Dendritic cell treated with granulocyte-macrophage colony-stimulating factor and Interleukin-4, amounts not matched to agents 40 ng/mL and 50 ng/mL, for 4 days (primary cell): ENCODE results near the gene ZDHHC8.

Experiments used
- H3K27ac Mint-ChIP-seq: one replicate; pipeline ENCODE4 v1.8.0; 2022; ENCODE audit warnings: mild to moderate bottlenecking, mixed read lengths
- H3K27me3 Mint-ChIP-seq: one replicate; pipeline ENCODE4 v1.8.0; 2022; ENCODE audit warnings: mild to moderate bottlenecking, mixed read lengths
- H3K36me3 Mint-ChIP-seq: one replicate; pipeline ENCODE4 v1.8.0; 2022; ENCODE audit warnings: low read depth, mixed read lengths
- H3K4me1 Mint-ChIP-seq: one replicate; pipeline ENCODE4 v1.8.0; 2022; ENCODE audit warnings: low read depth, mixed read lengths
- H3K4me3 Mint-ChIP-seq: one replicate; pipeline ENCODE4 v1.8.0; 2022; ENCODE audit warnings: mild to moderate bottlenecking, moderate library complexity, mixed read lengths
- H3K9me3 Mint-ChIP-seq: one replicate; pipeline ENCODE4 v1.8.0; 2022; ENCODE audit warnings: mixed read lengths
- intact Hi-C: fragments of 100-400 bp; cut with micrococcal nuclease; formaldehyde crosslinking; loops from one replicate; pipeline ENCODE4 v1.15.0; 2022

ZDHHC8 gene

GRCh38 chr22:20181884-20182236, 50.3 kb downstream of the ZDHHC8 start:
- H3K36me3 Mint-ChIP-seq = no peaks in the 10 kb centered on the region
- no peaks in the 10 kb centered on the region for H3K4me1 Mint-ChIP-seq
- H3K4me3 Mint-ChIP-seq = no peak overlapping the region
- peaks cover 5% of the 10 kb centered on the region for H3K27me3 Mint-ChIP-seq
- H3K27ac Mint-ChIP-seq = no peak overlapping the region
- H3K9me3 Mint-ChIP-seq = no peaks in the 10 kb centered on the region
- intact Hi-C loops = no loop called here

DNA sequence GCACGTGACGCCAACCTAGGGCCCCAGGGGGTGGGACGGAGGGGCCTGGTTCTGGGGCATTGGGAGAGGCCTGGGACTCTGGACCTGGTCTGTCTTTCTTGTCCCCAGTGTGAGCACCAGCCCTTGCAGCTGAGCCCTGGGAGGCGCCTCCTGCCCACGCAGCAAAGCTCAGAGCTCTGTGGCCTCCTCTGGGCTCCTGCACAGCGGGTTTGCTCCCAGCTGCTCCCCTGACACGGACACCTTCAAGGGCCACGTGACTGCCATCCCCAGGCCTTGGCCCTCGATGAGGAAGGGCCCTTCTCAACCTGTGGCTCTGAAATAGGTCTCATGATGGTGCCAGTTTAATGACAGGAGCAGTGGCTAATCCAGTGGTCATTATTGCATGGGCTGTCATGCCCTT, 50.8 kb downstream of the ZDHHC8 start:
- H3K9me3 Mint-ChIP-seq = no peaks in the 10 kb centered on the region
- H3K36me3 Mint-ChIP-seq = no peaks in the 10 kb centered on the region
- H3K27ac Mint-ChIP-seq = no peak overlapping the region
- H3K27me3 Mint-ChIP-seq = peaks cover 5% of the 10 kb centered on the region
- H3K4me1 Mint-ChIP-seq = no peaks in the 10 kb centered on the region
- H3K4me3 Mint-ChIP-seq = no peak overlapping the region
- intact Hi-C loops = no loop called here

DNA sequence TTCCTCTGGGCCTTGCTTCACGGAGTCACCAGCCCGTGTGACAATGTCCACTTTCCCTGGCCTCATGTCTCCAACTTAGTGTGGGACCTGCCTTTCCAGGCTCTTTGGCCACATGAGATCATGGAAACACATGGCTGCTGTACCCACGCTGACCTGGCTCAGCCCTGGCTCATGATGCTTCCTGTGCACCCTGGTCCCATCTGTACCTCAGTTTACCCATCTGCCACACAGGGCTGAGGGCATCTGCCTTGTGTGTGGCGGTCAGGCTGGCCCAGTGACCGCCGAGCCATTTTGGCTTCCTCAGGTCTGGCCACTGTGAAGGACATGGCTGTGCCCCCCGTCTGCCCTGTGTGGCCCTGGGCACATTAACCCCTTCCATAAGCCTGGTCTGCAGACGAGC, 51.5 kb downstream of the ZDHHC8 start:
- peaks cover 5% of the 10 kb centered on the region for H3K27me3 Mint-ChIP-seq
- H3K4me3 Mint-ChIP-seq = no peak overlapping the region
- H3K4me1 Mint-ChIP-seq = no peaks in the 10 kb centered on the region
- intact Hi-C loops = no loop called here
- H3K9me3 Mint-ChIP-seq = no peaks in the 10 kb centered on the region
- no peak overlapping the region for H3K27ac Mint-ChIP-seq
- no peaks in the 10 kb centered on the region for H3K36me3 Mint-ChIP-seq

DNA sequence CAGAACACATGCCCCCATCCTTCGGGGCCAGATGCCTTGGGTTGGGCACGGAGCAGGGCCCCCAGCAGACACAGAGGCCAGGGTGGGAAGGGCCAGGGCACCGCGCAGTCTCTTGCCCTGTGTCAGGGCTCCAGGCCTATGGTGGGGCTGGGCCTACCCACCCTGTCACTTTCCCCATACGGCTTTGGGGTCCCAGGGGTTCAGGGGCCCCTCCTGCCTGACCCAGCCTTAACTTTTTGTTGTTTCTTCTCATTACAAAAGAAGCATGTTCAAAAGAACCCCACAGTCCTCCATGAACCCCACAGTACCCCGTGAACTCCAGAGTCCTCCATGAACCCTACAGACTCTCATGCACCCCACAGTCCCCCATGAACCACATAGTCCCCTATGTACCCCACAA, 52.2 kb downstream of the ZDHHC8 start:
- Mint-ChIP-seq H3K27ac (no peak overlapping the region), H3K4me1 (no peaks in the 10 kb centered on the region), H3K36me3 (no peaks in the 10 kb centered on the region), H3K9me3 (no peaks in the 10 kb centered on the region), H3K4me3 (no peak overlapping the region), H3K27me3 (peaks cover 5% of the 10 kb centered on the region)
- intact Hi-C loops = no loop called here

DNA sequence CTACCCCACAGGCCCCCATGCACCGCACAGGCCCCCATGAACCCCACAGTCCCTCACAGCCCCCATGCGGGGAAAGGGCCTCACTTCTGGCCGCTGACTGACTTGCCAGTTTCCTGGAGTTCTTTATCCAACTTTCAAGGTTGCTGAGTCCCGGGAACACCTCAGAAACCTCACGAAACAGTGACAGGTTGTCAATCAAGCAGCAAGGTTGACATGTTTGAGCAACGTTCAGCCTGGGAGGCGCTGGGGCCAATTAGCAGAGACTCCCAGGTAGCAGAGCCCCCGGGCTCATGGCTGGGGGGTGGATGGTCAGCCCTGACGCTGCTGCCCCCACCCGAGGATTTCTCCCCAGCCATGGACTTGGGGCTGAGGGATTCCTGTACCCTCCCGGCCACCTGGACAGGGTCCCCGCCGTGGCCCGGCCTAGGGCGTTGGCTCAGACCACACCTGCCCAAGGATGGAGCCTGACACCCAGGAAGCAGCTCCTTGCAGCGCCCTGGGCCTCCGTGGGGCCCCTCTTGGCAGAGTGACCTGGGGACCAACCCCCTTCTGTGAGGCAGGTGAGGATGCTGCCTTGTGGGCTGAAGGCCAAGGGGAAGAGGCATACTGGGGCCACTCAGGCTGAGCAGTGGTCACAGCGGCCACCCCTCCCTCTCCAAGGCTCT, 53.0 kb downstream of the ZDHHC8 start:
- Mint-ChIP-seq H3K4me3 (no peak overlapping the region), H3K9me3 (no peaks in the 10 kb centered on the region), H3K36me3 (no peaks in the 10 kb centered on the region), H3K4me1 (no peaks in the 10 kb centered on the region), H3K27ac (no peak overlapping the region), H3K27me3 (peaks cover 5% of the 10 kb centered on the region)
- intact Hi-C loops = no loop called here

DNA sequence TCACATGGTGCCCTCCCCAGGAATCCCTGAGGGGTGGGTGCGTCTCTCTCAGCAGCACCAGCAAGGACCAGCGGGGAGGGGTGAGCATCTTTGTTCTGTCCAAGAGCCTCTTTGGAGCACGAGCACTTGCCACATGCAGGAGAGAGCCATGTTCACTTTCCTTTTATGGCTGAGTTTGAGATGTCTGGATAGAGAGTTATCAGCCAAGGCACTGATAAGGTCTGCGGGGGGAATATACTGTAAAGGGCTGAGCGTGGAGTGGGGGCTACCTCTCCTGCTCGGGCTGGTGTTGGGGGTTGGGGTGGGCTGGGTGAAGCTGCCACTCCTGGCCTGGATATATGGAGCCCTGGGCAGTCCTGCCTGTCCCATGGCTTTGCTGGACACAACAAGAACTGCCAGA, 54.1 kb downstream of the ZDHHC8 start:
- peaks cover 5% of the 10 kb centered on the region for H3K27me3 Mint-ChIP-seq
- intact Hi-C loops = no loop called here
- no peak overlapping the region for H3K4me3 Mint-ChIP-seq
- H3K36me3 Mint-ChIP-seq = no peaks in the 10 kb centered on the region
- no peak overlapping the region for H3K27ac Mint-ChIP-seq
- no peaks in the 10 kb centered on the region for H3K4me1 Mint-ChIP-seq
- H3K9me3 Mint-ChIP-seq = no peaks in the 10 kb centered on the region

- intact Hi-C loops = no loop called here
- no peaks in the 10 kb centered on the region for H3K36me3 Mint-ChIP-seq
- H3K27me3 Mint-ChIP-seq = peaks cover 5% of the 10 kb centered on the region
- no peaks in the 10 kb centered on the region for H3K4me1 Mint-ChIP-seq
- no peak overlapping the region for H3K27ac Mint-ChIP-seq
- no peak overlapping the region for H3K4me3 Mint-ChIP-seq
- H3K9me3 Mint-ChIP-seq = no peaks in the 10 kb centered on the region
These were observed 54.7 kb downstream of the ZDHHC8 start for GRCh38 chr22:20186183-20186870.

GRCh38 chr22:20186871-20187546, 55.4 kb downstream of the ZDHHC8 start:
- intact Hi-C loops = no loop called here
- no peak overlapping the region for H3K27ac Mint-ChIP-seq
- H3K27me3 Mint-ChIP-seq = peaks cover 5% of the 10 kb centered on the region
- no peak overlapping the region for H3K4me3 Mint-ChIP-seq
- H3K4me1 Mint-ChIP-seq = no peaks in the 10 kb centered on the region
- H3K36me3 Mint-ChIP-seq = no peaks in the 10 kb centered on the region
- H3K9me3 Mint-ChIP-seq = no peaks in the 10 kb centered on the region

DNA sequence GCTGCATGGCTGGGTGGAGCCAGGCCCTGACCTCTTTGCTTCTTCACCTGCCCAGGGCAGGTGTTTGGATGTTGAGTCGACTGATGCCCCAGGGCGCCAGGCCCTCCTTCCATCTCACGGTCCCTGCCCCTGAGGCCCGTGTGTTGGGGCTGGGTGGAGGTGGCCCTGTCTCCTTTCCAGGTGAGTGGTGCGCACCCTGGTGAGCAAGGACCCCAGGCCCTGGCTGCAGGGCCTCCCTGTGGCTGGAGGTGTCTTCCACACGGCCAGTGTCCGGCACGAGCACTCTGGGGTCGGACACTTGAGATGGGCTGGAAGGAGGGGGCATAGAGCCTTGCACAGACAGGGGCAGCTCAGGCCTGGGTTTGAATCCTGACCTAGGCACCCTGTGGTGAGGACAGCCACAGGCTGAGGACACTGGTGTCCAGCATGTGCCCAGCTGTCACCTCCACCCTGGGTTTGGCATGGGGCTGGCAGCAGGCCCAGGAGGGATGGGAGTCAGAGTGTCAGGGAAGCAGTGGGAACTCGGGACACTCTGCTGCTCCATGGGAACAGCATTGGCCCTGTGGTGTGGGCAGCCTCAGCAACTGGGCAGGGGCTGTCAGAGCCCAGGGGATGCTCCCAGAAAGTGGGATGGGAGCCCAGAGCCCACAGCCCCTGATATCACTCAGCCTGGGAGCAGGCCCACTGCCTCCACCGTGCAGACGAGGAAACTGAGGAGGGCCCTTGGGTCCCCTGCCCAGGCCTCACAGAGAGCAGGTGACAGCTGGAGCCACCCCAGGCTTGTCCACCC, 56.4 kb downstream of the ZDHHC8 start:
- Mint-ChIP-seq H3K27me3 (peaks cover 5% of the 10 kb centered on the region), H3K27ac (no peak overlapping the region), H3K36me3 (no peaks in the 10 kb centered on the region), H3K4me1 (no peaks in the 10 kb centered on the region), H3K9me3 (no peaks in the 10 kb centered on the region), H3K4me3 (no peak overlapping the region)
- intact Hi-C loops = no loop called here

DNA sequence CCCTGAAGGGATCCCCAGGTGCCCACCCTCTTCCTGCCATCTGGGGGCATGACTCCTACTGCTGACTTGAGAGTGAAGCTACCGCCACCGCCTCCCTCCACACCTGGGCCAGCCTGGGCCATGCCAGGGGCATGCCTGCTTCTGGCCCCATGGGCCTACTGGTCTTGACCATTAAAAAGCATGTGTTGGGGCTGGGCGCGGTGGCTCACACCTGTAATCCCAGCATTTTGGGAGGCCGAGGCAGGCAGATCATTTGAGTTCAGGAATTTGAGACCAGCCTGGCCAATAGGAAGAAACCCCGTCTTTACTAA, 56.9 kb downstream of the ZDHHC8 start:
- Mint-ChIP-seq H3K36me3 (no peaks in the 10 kb centered on the region), H3K27ac (no peak overlapping the region), H3K4me1 (no peaks in the 10 kb centered on the region), H3K9me3 (no peaks in the 10 kb centered on the region), H3K4me3 (no peak overlapping the region), H3K27me3 (peaks cover 5% of the 10 kb centered on the region)
- intact Hi-C loops = no loop called here

DNA sequence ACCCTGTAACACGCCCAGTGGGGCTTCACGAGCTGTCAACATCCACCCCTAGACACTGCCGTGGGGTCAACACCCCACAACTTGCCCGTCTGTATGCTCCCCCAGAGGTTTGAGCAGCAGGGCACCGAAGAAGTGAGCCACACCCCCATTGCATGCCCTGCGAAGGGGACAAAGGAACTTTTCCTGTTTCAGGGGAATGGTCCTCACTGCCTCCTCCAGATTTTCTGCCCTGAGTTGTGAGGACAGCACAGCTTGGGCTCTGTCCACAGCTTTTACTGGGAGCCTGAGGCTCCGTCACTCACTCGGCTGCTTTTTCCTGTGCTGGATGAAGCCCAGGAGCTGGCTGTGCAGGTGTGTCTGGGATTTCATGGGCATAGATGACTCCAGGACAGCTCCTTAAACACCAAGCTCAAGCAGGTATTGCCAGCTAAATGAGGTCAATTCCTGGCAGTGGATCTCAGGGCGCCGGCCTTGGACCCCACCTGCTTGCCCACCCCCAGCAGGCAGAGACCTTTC, 59.5 kb downstream of the ZDHHC8 start:
- no peaks in the 10 kb centered on the region for H3K27me3 Mint-ChIP-seq
- intact Hi-C loops = no loop called here
- no peaks in the 10 kb centered on the region for H3K4me1 Mint-ChIP-seq
- H3K9me3 Mint-ChIP-seq = no peaks in the 10 kb centered on the region
- H3K36me3 Mint-ChIP-seq = no peaks in the 10 kb centered on the region
- H3K27ac Mint-ChIP-seq = no peak overlapping the region
- no peak overlapping the region for H3K4me3 Mint-ChIP-seq

DNA sequence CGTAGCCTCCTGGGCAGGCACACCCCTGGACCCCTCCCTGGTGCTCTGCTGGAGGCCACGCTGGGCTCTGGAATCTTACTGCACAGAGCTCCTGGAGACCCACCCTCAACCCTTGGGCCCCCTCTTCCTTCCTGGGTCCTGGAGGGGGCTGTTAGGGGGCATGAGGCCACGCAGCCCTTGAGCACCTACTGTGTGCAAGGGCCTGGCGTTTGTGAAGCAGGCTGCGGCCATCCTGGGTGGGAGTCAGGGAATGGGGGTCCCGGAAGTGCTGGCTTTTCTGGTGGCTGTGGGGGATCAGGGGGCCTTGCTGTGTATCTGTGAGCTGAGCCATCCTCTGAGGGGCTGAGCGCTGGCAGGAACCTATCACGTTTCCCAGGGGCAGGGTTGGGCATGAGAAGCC, 60.2 kb downstream of the ZDHHC8 start:
- Mint-ChIP-seq H3K27ac (no peak overlapping the region), H3K27me3 (no peaks in the 10 kb centered on the region), H3K4me3 (no peak overlapping the region), H3K9me3 (no peaks in the 10 kb centered on the region), H3K36me3 (no peaks in the 10 kb centered on the region), H3K4me1 (no peaks in the 10 kb centered on the region)
- intact Hi-C loops = no loop called here

GRCh38 chr22:20192293-20192971, 60.8 kb downstream of the ZDHHC8 start:
- Mint-ChIP-seq H3K9me3 (no peaks in the 10 kb centered on the region), H3K4me1 (no peaks in the 10 kb centered on the region), H3K27me3 (no peaks in the 10 kb centered on the region), H3K27ac (no peak overlapping the region), H3K4me3 (no peak overlapping the region), H3K36me3 (no peaks in the 10 kb centered on the region)
- intact Hi-C loops = no loop called here
